Panc1 (cell line): ENCODE results near the gene GRAMD4. TPM values are rescaled to one million over a fixed set of nuclear protein-coding genes. Genes with fewer than 3 reads are reported as not detected.

ENCODE experiments used
- ATAC-seq: fragments of 200-7000 bp; cut with Tn5 transposase; 2 replicates; pipeline ENCODE4 v1.9.1; 2020; ENCODE audit warnings: mild to moderate bottlenecking, moderate library complexity
- BruUV-seq: library from RNA; stranded (reverse); fragments of 400-500 nt; replicated peaks from 2 replicates; lab custom pipeline; 2021; lab: Mats Ljungman, UMichigan
- CTCF ChIA-PET: fragments of 300-600 bp; sonication (Branson Sonifier 250); formaldehyde crosslinking; loops from one replicate; lab custom pipeline; 2022; ENCODE audit warnings: antibody characterized with exemption; lab: Charles Lee
- POLR2A ChIA-PET: fragments of 300-600 bp; sonication (Branson Sonifier 250); formaldehyde crosslinking; loops from one replicate; lab custom pipeline; 2022; ENCODE audit warnings: antibody characterized with exemption; lab: Charles Lee
- DNase-seq: peaks from one replicate; pipeline ENCODE4 v3.0.0-alpha.2; 2010; ENCODE audit warnings: low read depth, low spot score
- H3K27ac ChIP-seq: 2 replicates; pipeline ENCODE4 v1.5.1; 2011; ENCODE audit warnings: mild to moderate bottlenecking, low read length, inconsistent platforms
- H3K27me3 ChIP-seq: fragments of 200-500 bp; sonication (Bioruptor generic); 2 replicates; pipeline ENCODE4 v1.6.0; 2014; ENCODE audit warnings: low read length, inconsistent platforms; ENCODE audit not compliant: control insufficient read depth, insufficient read depth
- H3K36me3 ChIP-seq: fragments of 200-500 bp; sonication (Bioruptor generic); 2 replicates; pipeline ENCODE4 v1.5.1; 2014; ENCODE audit warnings: inconsistent platforms, mild to moderate bottlenecking, low read length, moderate library complexity; ENCODE audit not compliant: control insufficient read depth, insufficient read depth
- H3K4me1 ChIP-seq: 2 replicates; pipeline ENCODE4 v1.5.1; 2011; ENCODE audit warnings: inconsistent platforms, mild to moderate bottlenecking, low read length, moderate library complexity; ENCODE audit not compliant: control insufficient read depth, insufficient read depth
- H3K4me3 ChIP-seq, 2 experiments: 2 replicates each; pipeline ENCODE4 v1.5.1; 2011 to 2012; ENCODE audit warnings: low read depth in 2 of 2, low read length in 2 of 2, mild to moderate bottlenecking in 2 of 2, inconsistent platforms in 1 of 2, moderate library complexity in 1 of 2
- H3K9me3 ChIP-seq: fragments of 200-500 bp; sonication (Bioruptor generic); 2 replicates; pipeline ENCODE4 v1.5.1; 2014; ENCODE audit warnings: low read depth, mild to moderate bottlenecking, inconsistent platforms, low read length, moderate library complexity; ENCODE audit not compliant: control insufficient read depth, insufficient read depth
- CTCF ChIP-seq: fragments of 450-650 bp; IDR thresholded peaks from 2 replicates; pipeline ENCODE4 v1.5.1; 2017; ENCODE audit warnings: mild to moderate bottlenecking
- POLR2AphosphoS5 ChIP-seq: IDR thresholded peaks from 2 replicates; pipeline ENCODE4 v1.6.1; 2012; ENCODE audit warnings: mild to moderate bottlenecking, low read depth, low read length, moderate library complexity
- REST ChIP-seq, 2 experiments: IDR thresholded peaks; 2 replicates each; pipeline ENCODE4 v1.6.1; 2011 to 2012; ENCODE audit warnings: low read depth in 2 of 2, control low read depth in 1 of 2, low read length in 1 of 2, mild to moderate bottlenecking in 1 of 2, moderate library complexity in 1 of 2; ENCODE audit not compliant: insufficient read depth in 1 of 2
- SIN3A ChIP-seq: IDR thresholded peaks from 2 replicates; pipeline ENCODE4 v1.6.1; 2012; ENCODE audit warnings: low read depth, mild to moderate bottlenecking, low read length, moderate library complexity, borderline replicate concordance; ENCODE audit not compliant: insufficient read depth
- TCF7L2 ChIP-seq: IDR thresholded peaks from 2 replicates; pipeline ENCODE4 v1.6.1; 2011; ENCODE audit warnings: mild to moderate bottlenecking, low read depth, low read length, inconsistent platforms
- in situ Hi-C: cut with HindIII; loops from 2 replicates; pipeline ENCODE4 v1.10.0; 2016; ENCODE audit warnings: low sequenced_read_pairs, low pct_unique_long_range_greater_than_20kb
- intact Hi-C: fragments of 100-400 bp; cut with micrococcal nuclease; formaldehyde crosslinking; loops from one replicate; pipeline ENCODE4 v1.10.0; 2022; ENCODE audit not compliant: unreplicated experiment
- total RNA-seq: library from RNA; stranded (reverse); gene quantifications from one replicate; pipeline ENCODE4 v1.2.1, GENCODE V29; 2021; ENCODE audit not compliant: unreplicated experiment

The GRAMD4 gene
- total RNA-seq, 1 experiment from 2014 or later = 30.8 TPM

- Histone ChIP-seq H3K4me3 (no peak overlapping the region), H3K4me1 (no peaks in the 10 kb centered on the region), H3K36me3 (no peaks in the 10 kb centered on the region), H3K27ac (no peak overlapping the region), H3K9me3 (no peaks in the 10 kb centered on the region), H3K27me3 (no peaks in the 10 kb centered on the region)
- no TSS peak for BruUV-seq
- TF ChIP-seq TCF7L2 = no peak
- no peak for TF ChIP-seq REST (IDR thresholded peaks at IDR 0.05; ENCODE audit: insufficient read depth in 1 of 2, low read depth in 2 of 2, low read length in 1 of 2)
- TF ChIP-seq POLR2AphosphoS5 = no peak
- TF ChIP-seq SIN3A = no peak
- TF ChIP-seq CTCF = no peak
- no peak for DNase-seq
- CTCF ChIA-PET = no interaction called here
- in situ Hi-C loops (no loop called here), intact Hi-C loops (no loop called here)
- ATAC-seq = no peak
- POLR2A ChIA-PET = no interaction called here
Measured at GRCh38 chr22:46665151-46665695, 45.0 kb downstream of the GRAMD4 start.

- CTCF ChIA-PET = no interaction called here
- H3K27ac ChIP-seq = no peak overlapping the region
- H3K27me3 ChIP-seq = no peaks in the 10 kb centered on the region
- no peaks in the 10 kb centered on the region for H3K36me3 ChIP-seq
- intact Hi-C loops = no loop called here
- H3K4me1 ChIP-seq = no peaks in the 10 kb centered on the region
- H3K4me3 ChIP-seq = no peak overlapping the region
- POLR2A ChIA-PET = no interaction called here
- no TSS peak for BruUV-seq
- ATAC-seq (no peak), DNase-seq (no peak)
- TF ChIP-seq POLR2AphosphoS5 (no peak), CTCF (no peak)
- in situ Hi-C loops = no loop called here
- no peaks in the 10 kb centered on the region for H3K9me3 ChIP-seq
Measured at GRCh38 chr22:46665751-46666280, 45.6 kb downstream of the GRAMD4 start.
